Mammary epithelial cell (primary cell): ENCODE measurements around the gene MAN2A2.

Experiments
- EZH2 ChIP-seq: IDR thresholded peaks from 2 replicates; pipeline ENCODE4 v1.6.1; 2012; ENCODE audit warnings: low read length, inconsistent platforms, borderline replicate concordance
- TF ChIP-seq, protein P1 (sequence below), 2 donors: IDR thresholded peaks in 1 of 2; conservative IDR thresholded peaks in 1 of 2; 2 replicates each; pipeline ENCODE4 v1.5.1; 2011 to 2012; ENCODE audit warnings: inconsistent platforms in 2 of 2, low read length in 2 of 2, mild to moderate bottlenecking in 2 of 2, control low read depth in 1 of 2, low read depth in 1 of 2; ENCODE audit not compliant: insufficient read depth in 1 of 2; ENCODE audit errors: extremely low read depth in 1 of 2

DNA sequence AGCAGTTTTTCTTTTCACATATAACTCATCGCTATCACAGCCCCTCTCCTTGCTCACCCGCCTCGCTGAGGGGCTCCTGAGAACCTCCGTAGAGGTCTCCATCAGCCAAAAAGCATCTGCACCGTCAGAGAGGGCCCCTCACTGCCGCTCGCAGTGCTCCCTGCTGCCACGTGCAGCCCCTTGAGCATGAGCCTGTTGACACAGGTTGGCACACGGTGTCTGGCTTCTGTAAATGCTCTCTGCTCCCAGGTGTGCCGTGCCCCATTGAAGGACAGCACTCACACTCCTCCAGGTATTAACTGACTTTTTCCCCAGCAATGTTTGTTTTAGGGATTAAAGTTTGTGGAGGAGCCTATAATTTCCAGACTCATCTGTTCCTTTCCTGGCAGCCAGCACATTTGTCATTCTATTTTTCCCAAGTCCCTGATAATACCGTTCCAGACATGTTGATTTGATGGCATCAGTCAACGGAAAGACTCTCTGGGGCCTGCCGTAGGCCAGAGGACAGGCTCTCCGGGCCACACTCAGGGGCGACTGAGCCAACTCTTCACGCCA lies 36.9 kb upstream of the MAN2A2 start:
- TF ChIP-seq, protein P1, sequence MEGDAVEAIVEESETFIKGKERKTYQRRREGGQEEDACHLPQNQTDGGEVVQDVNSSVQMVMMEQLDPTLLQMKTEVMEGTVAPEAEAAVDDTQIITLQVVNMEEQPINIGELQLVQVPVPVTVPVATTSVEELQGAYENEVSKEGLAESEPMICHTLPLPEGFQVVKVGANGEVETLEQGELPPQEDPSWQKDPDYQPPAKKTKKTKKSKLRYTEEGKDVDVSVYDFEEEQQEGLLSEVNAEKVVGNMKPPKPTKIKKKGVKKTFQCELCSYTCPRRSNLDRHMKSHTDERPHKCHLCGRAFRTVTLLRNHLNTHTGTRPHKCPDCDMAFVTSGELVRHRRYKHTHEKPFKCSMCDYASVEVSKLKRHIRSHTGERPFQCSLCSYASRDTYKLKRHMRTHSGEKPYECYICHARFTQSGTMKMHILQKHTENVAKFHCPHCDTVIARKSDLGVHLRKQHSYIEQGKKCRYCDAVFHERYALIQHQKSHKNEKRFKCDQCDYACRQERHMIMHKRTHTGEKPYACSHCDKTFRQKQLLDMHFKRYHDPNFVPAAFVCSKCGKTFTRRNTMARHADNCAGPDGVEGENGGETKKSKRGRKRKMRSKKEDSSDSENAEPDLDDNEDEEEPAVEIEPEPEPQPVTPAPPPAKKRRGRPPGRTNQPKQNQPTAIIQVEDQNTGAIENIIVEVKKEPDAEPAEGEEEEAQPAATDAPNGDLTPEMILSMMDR (conservative IDR thresholded peaks at IDR 0.05 in 1 of 2, IDR thresholded peaks at IDR 0.05 in 1 of 2; ENCODE audit: extremely low read depth in 1 of 2, insufficient read depth in 1 of 2, low read depth in 1 of 2, low read length in 2 of 2), result no peak
- TF ChIP-seq EZH2, result no peak
